ENCODE results near the gene APBA2.

APBA2 gene

DNA sequence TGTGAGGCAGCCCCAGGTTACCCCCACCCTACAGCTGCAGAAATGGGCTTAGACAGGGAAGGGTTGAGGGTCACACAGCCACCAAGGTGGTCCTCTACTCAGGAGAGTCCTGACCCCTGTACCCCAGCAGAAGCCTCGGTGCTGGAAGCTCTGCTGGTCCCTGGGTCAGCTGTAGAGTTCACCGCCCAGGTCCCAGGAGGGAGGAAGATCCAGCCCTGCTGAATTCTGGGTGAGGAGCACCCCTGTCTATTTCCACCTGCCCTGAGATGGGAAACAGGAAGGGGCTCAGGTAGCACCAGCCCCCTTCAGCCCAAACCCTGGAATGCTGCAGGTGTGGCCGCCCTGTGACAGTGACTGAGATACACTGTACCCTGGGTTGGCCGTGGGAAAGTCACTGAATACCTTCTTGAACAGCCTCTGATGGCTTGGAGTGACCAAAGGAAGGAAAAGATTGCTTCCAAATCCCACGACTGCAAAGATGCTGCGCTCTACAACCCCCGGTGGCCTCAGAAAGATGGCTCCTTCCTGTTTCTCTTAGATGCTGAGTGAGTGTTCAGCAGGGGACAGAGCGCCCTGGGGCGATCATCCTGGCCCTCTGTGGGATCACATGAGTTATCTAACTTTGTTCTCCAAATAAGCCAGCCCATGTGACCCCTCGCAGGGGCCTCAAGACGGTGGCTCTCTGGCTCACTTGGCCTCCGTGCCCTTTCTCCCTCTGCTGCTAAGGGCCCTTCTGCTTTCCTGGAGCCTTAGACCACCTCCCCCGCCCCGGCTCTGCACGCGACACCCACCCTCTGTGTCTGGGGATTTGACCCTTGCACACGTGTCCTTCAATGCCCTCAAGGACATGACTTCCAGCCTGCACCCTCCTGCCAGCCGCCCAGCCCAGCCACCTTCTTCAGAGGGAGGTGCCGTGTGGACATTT lies 242.0 kb downstream of the APBA2 start:
- H3K27me3 ChIP-seq (ENCODE audit: control insufficient read depth in 1 of 2, insufficient read depth in 1 of 2, low read length in 2 of 2), result peaks cover 8 to 49% of the 10 kb centered on the region in 2 experiments
- H3K14ac ChIP-seq (ENCODE audit: low read length in 2 of 2), result no peak overlapping the region
- H3K27ac ChIP-seq (ENCODE audit: low read length, poor library complexity, severe bottlenecking), result no peak overlapping the region
- H3K79me1 ChIP-seq (replicated peaks; ENCODE audit: low read length, poor library complexity, severe bottlenecking), result no peaks in the 10 kb centered on the region
- H2AK5ac ChIP-seq (ENCODE audit: low read length, severe bottlenecking), result no peak overlapping the region
- H3K4me3 ChIP-seq (ENCODE audit: insufficient read depth in 1 of 2, low read depth in 1 of 2, low read length in 2 of 2), result no peak overlapping the region
- H3K9ac ChIP-seq (ENCODE audit: low read length), result no peak overlapping the region
- H3K18ac ChIP-seq (ENCODE audit: low read depth in 1 of 2, low read length in 2 of 2), result no peak overlapping the region
- H3K4me2 ChIP-seq (ENCODE audit: low read length, poor library complexity, severe bottlenecking), result no peak overlapping the region
- no peak overlapping the region for H2BK5ac ChIP-seq (ENCODE audit: low read depth, low read length, poor library complexity, severe bottlenecking)
- H3K23ac ChIP-seq (ENCODE audit: low read length in 2 of 2), result no peak overlapping the region
- H2BK120ac ChIP-seq (ENCODE audit: low read depth, low read length), result no peak overlapping the region
- no peak overlapping the region for H2AFZ ChIP-seq (ENCODE audit: low read depth, low read length)
- no peak overlapping the region for H3K4ac ChIP-seq (ENCODE audit: low read depth in 1 of 2, low read length in 2 of 2)
- H2BK15ac ChIP-seq (ENCODE audit: low read depth, poor library complexity, severe bottlenecking), result no peak overlapping the region
- H3K36me3 ChIP-seq (ENCODE audit: control insufficient read depth in 1 of 2, insufficient read depth in 2 of 2, low read depth in 1 of 2, low read length in 2 of 2), result no peaks in the 10 kb centered on the region
- 80% methylated on average over 19 of the region's 19 CpGs for WGBS
- no peak for DNase-seq
- H4K8ac ChIP-seq (ENCODE audit: low read length), result no peak overlapping the region
- no peak overlapping the region for H2BK12ac ChIP-seq (ENCODE audit: low read length in 2 of 2)
- no peak overlapping the region for H4K91ac ChIP-seq (ENCODE audit: low read length)
- peaks cover 21% of the 10 kb centered on the region for H3K4me1 ChIP-seq (ENCODE audit: control insufficient read depth, insufficient read depth, low read depth, low read length)
- H3K9me3 ChIP-seq (ENCODE audit: control insufficient read depth, low read length), result no peaks in the 10 kb centered on the region

DNA sequence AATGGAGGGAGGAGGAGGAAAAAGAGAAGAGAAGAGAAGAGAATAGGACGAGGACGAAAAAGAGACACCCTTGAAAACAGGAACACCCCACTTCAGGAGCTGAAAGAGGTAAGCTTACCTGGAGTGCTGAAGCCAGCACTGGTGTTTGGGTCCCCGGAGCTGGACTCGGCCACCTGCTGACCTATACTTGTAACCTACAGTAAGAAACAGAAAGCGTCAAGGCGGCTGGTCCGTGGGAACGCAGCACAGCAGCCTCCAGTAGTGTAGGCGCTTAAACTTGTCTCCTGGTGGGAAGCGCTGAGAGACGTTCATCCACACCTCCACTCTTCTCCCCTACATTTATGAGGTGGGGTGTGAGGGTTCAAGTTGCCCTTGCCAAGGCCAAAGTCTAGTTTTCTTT lies 242.9 kb downstream of the APBA2 start:
- no peak overlapping the region for H3K14ac ChIP-seq (ENCODE audit: low read length in 2 of 2)

DNA sequence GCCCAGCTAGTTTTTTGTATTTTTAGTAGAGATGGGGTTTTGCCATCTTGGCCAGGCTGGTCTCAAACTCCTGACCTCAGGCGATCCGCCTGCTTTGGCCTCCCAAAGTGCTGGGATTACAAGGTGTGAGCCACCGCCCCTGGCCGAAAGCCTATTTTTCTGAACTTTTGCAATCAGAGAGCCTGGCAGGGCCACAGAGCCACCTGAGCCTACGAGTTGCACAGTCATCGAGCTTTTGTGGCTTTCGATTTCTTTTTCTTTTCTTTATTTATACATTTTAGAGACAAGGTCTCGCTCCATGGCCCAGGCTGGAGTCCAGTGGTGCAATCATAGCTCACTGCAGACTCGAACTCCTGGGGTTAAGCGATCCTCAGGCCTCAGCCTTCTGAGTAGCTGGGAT lies 243.4 kb downstream of the APBA2 start:
- H3K27ac ChIP-seq (ENCODE audit: low read length, poor library complexity, severe bottlenecking), result no peak overlapping the region
- no peak for DNase-seq
- H3K4me3 ChIP-seq (ENCODE audit: insufficient read depth in 1 of 2, low read depth in 1 of 2, low read length in 2 of 2), result no peak overlapping the region
- H3K4me1 ChIP-seq (ENCODE audit: control insufficient read depth, insufficient read depth, low read depth, low read length), result peaks cover 14% of the 10 kb centered on the region
- H3K18ac ChIP-seq (ENCODE audit: low read depth in 1 of 2, low read length in 2 of 2), result no peak overlapping the region
- H2AK5ac ChIP-seq (ENCODE audit: low read length, severe bottlenecking), result no peak overlapping the region
- no peak overlapping the region for H2BK12ac ChIP-seq (ENCODE audit: low read length in 2 of 2)
- H2AFZ ChIP-seq (ENCODE audit: low read depth, low read length), result no peak overlapping the region
- no peaks in the 10 kb centered on the region for H3K36me3 ChIP-seq (ENCODE audit: control insufficient read depth in 1 of 2, insufficient read depth in 2 of 2, low read depth in 1 of 2, low read length in 2 of 2)
- H2BK120ac ChIP-seq (ENCODE audit: low read depth, low read length), result no peak overlapping the region
- H3K79me1 ChIP-seq (replicated peaks; ENCODE audit: low read length, poor library complexity, severe bottlenecking), result no peaks in the 10 kb centered on the region
- no peak overlapping the region for H3K23ac ChIP-seq (ENCODE audit: low read length in 2 of 2)
- H2BK5ac ChIP-seq (ENCODE audit: low read depth, low read length, poor library complexity, severe bottlenecking), result no peak overlapping the region
- H3K9me3 ChIP-seq (ENCODE audit: control insufficient read depth, low read length), result no peaks in the 10 kb centered on the region
- no peak overlapping the region for H3K4ac ChIP-seq (ENCODE audit: low read depth in 1 of 2, low read length in 2 of 2)
- no peak overlapping the region for H4K91ac ChIP-seq (ENCODE audit: low read length)
- no peak overlapping the region for H4K8ac ChIP-seq (ENCODE audit: low read length)
- H3K9ac ChIP-seq (ENCODE audit: low read length), result no peak overlapping the region
- no peak overlapping the region for H3K4me2 ChIP-seq (ENCODE audit: low read length, poor library complexity, severe bottlenecking)
- WGBS, result 83% methylated on average over 10 of the region's 10 CpGs
- peaks cover 8 to 49% of the 10 kb centered on the region in 2 experiments for H3K27me3 ChIP-seq (ENCODE audit: control insufficient read depth in 1 of 2, insufficient read depth in 1 of 2, low read length in 2 of 2)
- no peak overlapping the region for H3K14ac ChIP-seq (ENCODE audit: low read length in 2 of 2)
- no peak overlapping the region for H2BK15ac ChIP-seq (ENCODE audit: low read depth, poor library complexity, severe bottlenecking)

More for the DNA sequence above, 242.9 kb downstream of the APBA2 start:
- Histone ChIP-seq H4K8ac (ENCODE audit: low read length) (no peak overlapping the region), H3K4me1 (ENCODE audit: control insufficient read depth, insufficient read depth, low read depth, low read length) (peaks cover 19% of the 10 kb centered on the region), H3K4me2 (ENCODE audit: low read length, poor library complexity, severe bottlenecking) (no peak overlapping the region), H3K23ac (ENCODE audit: low read length in 2 of 2) (no peak overlapping the region), H4K91ac (ENCODE audit: low read length) (no peak overlapping the region), H2BK5ac (ENCODE audit: low read depth, low read length, poor library complexity, severe bottlenecking) (no peak overlapping the region), H2AK5ac (ENCODE audit: low read length, severe bottlenecking) (no peak overlapping the region), H2BK120ac (ENCODE audit: low read depth, low read length) (no peak overlapping the region), H3K9me3 (ENCODE audit: control insufficient read depth, low read length) (no peaks in the 10 kb centered on the region), H3K18ac (ENCODE audit: low read depth in 1 of 2, low read length in 2 of 2) (no peak overlapping the region), H3K27me3 (ENCODE audit: control insufficient read depth in 1 of 2, insufficient read depth in 1 of 2, low read length in 2 of 2) (peaks cover 8 to 49% of the 10 kb centered on the region in 2 experiments), H2AFZ (ENCODE audit: low read depth, low read length) (no peak overlapping the region), H3K9ac (ENCODE audit: low read length) (no peak overlapping the region), H2BK15ac (ENCODE audit: low read depth, poor library complexity, severe bottlenecking) (no peak overlapping the region), H2BK12ac (ENCODE audit: low read length in 2 of 2) (no peak overlapping the region), H3K79me1 (replicated peaks; ENCODE audit: low read length, poor library complexity, severe bottlenecking) (no peaks in the 10 kb centered on the region), H3K27ac (ENCODE audit: low read length, poor library complexity, severe bottlenecking) (no peak overlapping the region), H3K36me3 (ENCODE audit: control insufficient read depth in 1 of 2, insufficient read depth in 2 of 2, low read depth in 1 of 2, low read length in 2 of 2) (no peaks in the 10 kb centered on the region), H3K4ac (ENCODE audit: low read depth in 1 of 2, low read length in 2 of 2) (no peak overlapping the region), H3K4me3 (ENCODE audit: insufficient read depth in 1 of 2, low read depth in 1 of 2, low read length in 2 of 2) (no peak overlapping the region)
- 84% methylated on average over 4 of the region's 11 CpGs for WGBS
- no peak for DNase-seq

DNA sequence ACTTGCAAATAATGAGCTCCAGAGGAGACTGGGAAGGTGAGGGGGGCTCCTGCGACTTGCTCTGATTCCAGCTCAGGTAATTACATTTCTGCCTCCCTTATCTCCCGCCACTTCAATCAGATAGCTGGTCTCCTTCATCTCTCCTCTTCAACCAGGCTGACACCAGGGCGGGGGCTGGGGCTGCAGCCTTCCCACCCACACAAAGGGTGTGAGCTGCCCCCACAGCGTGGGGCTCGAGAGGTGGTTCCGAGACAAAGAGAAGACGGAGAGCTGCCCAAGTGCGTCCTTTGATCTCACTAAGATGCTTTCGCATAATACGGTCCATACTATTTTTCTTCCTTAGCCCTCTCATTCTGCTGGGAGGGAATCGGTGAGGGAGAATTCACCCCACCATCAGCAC lies 244.2 kb downstream of the APBA2 start:
- no peak overlapping the region for H3K18ac ChIP-seq (ENCODE audit: low read depth in 1 of 2, low read length in 2 of 2)
- no peak overlapping the region for H2AFZ ChIP-seq (ENCODE audit: low read depth, low read length)
- no peak for DNase-seq
- no peak overlapping the region for H2AK5ac ChIP-seq (ENCODE audit: low read length, severe bottlenecking)
- no peak overlapping the region for H2BK15ac ChIP-seq (ENCODE audit: low read depth, poor library complexity, severe bottlenecking)
- peaks cover 8 to 43% of the 10 kb centered on the region in 2 experiments for H3K27me3 ChIP-seq (ENCODE audit: control insufficient read depth in 1 of 2, insufficient read depth in 1 of 2, low read length in 2 of 2)
- H2BK12ac ChIP-seq (ENCODE audit: low read length in 2 of 2), result no peak overlapping the region
- H3K9me3 ChIP-seq (ENCODE audit: control insufficient read depth, low read length), result no peaks in the 10 kb centered on the region
- 53% methylated on average over 11 of the region's 11 CpGs for WGBS
- no peaks in the 10 kb centered on the region for H3K79me1 ChIP-seq (replicated peaks; ENCODE audit: low read length, poor library complexity, severe bottlenecking)
- H3K4ac ChIP-seq (ENCODE audit: low read depth in 1 of 2, low read length in 2 of 2), result no peak overlapping the region
- no peak overlapping the region for H4K8ac ChIP-seq (ENCODE audit: low read length)
- H3K4me1 ChIP-seq (ENCODE audit: control insufficient read depth, insufficient read depth, low read depth, low read length), result peaks cover 8% of the 10 kb centered on the region
- no peaks in the 10 kb centered on the region for H3K36me3 ChIP-seq (ENCODE audit: control insufficient read depth in 1 of 2, insufficient read depth in 2 of 2, low read depth in 1 of 2, low read length in 2 of 2)
- no peak overlapping the region for H2BK120ac ChIP-seq (ENCODE audit: low read depth, low read length)
- H2BK5ac ChIP-seq (ENCODE audit: low read depth, low read length, poor library complexity, severe bottlenecking), result no peak overlapping the region
- no peak overlapping the region for H3K4me2 ChIP-seq (ENCODE audit: low read length, poor library complexity, severe bottlenecking)
- no peak overlapping the region for H4K91ac ChIP-seq (ENCODE audit: low read length)
- no peak overlapping the region for H3K4me3 ChIP-seq (ENCODE audit: insufficient read depth in 1 of 2, low read depth in 1 of 2, low read length in 2 of 2)
- H3K9ac ChIP-seq (ENCODE audit: low read length), result no peak overlapping the region
- no peak overlapping the region for H3K23ac ChIP-seq (ENCODE audit: low read length in 2 of 2)
- H3K14ac ChIP-seq (ENCODE audit: low read length in 2 of 2), result no peak overlapping the region
- no peak overlapping the region for H3K27ac ChIP-seq (ENCODE audit: low read length, poor library complexity, severe bottlenecking)
